Duodenal mucosa (tissue), 2 donors: Measurements from ENCODE around the gene EEF1AKMT2.
A peak's percentile ranks its signal among the peaks of the same experiment; 100 is the strongest.
"Not testable (repeated sequence)": the region's sequence is repeated elsewhere in the genome, so short reads cannot be mapped to it uniquely, and the experiment has no call there.

Experiments used
- H3K27ac ChIP-seq: one replicate; pipeline ENCODE4 v1.7.0; 2013; ENCODE audit warnings: low read depth, low read length
- H3K27me3 ChIP-seq, 2 donors: one replicate each; pipeline ENCODE4 v1.7.0; 2013; ENCODE audit warnings: low read length in 2 of 2, control low read depth in 1 of 2; ENCODE audit not compliant: insufficient read depth in 2 of 2, control insufficient read depth in 1 of 2
- H3K36me3 ChIP-seq, 2 donors: one replicate each; pipeline ENCODE4 v1.7.0; 2013; ENCODE audit warnings: low read length in 2 of 2, control low read depth in 1 of 2; ENCODE audit not compliant: insufficient read depth in 2 of 2, control insufficient read depth in 1 of 2
- H3K4me1 ChIP-seq, 2 donors: one replicate each; pipeline ENCODE4 v1.7.0; 2013; ENCODE audit warnings: low read length in 2 of 2, control low read depth in 1 of 2; ENCODE audit not compliant: insufficient read depth in 2 of 2, control insufficient read depth in 1 of 2
- H3K4me3 ChIP-seq, 2 donors: one replicate each; pipeline ENCODE4 v1.7.0; 2013; ENCODE audit warnings: low read length in 2 of 2, low read depth in 1 of 2
- H3K9ac ChIP-seq, 2 donors: one replicate each; pipeline ENCODE4 v1.7.0; 2013; ENCODE audit warnings: low read length in 2 of 2, low read depth in 1 of 2
- H3K9me3 ChIP-seq, 2 donors: one replicate each; pipeline ENCODE4 v1.7.0; 2013; ENCODE audit warnings: low read length in 2 of 2, control low read depth in 1 of 2; ENCODE audit not compliant: control insufficient read depth in 1 of 2

The EEF1AKMT2 gene

GRCh38 chr10:124791547-124792348 lies at the start of gene EEF1AKMT2:
Gene EEF1AKMT2, minus strand, starts transcription at chr10:124791887. Its CDS starts 54 bp downstream, at chr10:124791833.
- H3K4me3 ChIP-seq: peak within 1 kb of the TSS; percentile 83 to 97
- H3K9ac ChIP-seq: peak within 1 kb of the TSS; percentile 76 to 92
- H3K9me3 ChIP-seq: no peaks in the 10 kb centered on the region
- peak within 1 kb of the TSS; percentile 84 for H3K27ac ChIP-seq
- peaks cover 0 to 9% of the 10 kb centered on the region in 2 donors for H3K4me1 ChIP-seq
- H3K27me3 ChIP-seq: no peaks in the 10 kb centered on the region
- peaks cover 0 to 7% of the 10 kb centered on the region in 2 donors for H3K36me3 ChIP-seq

- H3K4me1 ChIP-seq: no peaks in the 10 kb centered on the region
- H3K27me3 ChIP-seq: no peaks in the 10 kb centered on the region
- H3K9ac ChIP-seq: no peak overlapping the region
- peaks cover 17 to 37% of the 10 kb centered on the region in 2 donors for H3K36me3 ChIP-seq
- no peaks in the 10 kb centered on the region for H3K9me3 ChIP-seq
- H3K4me3 ChIP-seq: no peak overlapping the region
- no peak overlapping the region for H3K27ac ChIP-seq
Measured at GRCh38 chr10:124837687-124838086, 46.0 kb upstream of the EEF1AKMT2 start.

- Histone ChIP-seq H3K27ac (no peak overlapping the region), H3K4me1 (no peaks in the 10 kb centered on the region), H3K9me3 (no peaks in the 10 kb centered on the region), H3K27me3 (no peaks in the 10 kb centered on the region), H3K4me3 (no peak overlapping the region), H3K36me3 (peaks cover 30 to 81% of the 10 kb centered on the region in 2 donors), H3K9ac (no peak overlapping the region)
Measured at GRCh38 chr10:124831116-124831515, 39.4 kb upstream of the EEF1AKMT2 start.

- Histone ChIP-seq H3K9ac (no peak overlapping the region), H3K36me3 (peaks cover 29 to 77% of the 10 kb centered on the region in 2 donors), H3K4me1 (no peaks in the 10 kb centered on the region), H3K4me3 (no peak overlapping the region), H3K27me3 (no peaks in the 10 kb centered on the region), H3K9me3 (no peaks in the 10 kb centered on the region), H3K27ac (no peak overlapping the region)
Measured at GRCh38 chr10:124830445-124830844, 38.8 kb upstream of the EEF1AKMT2 start.

GRCh38 chr10:124829447-124830115 lies 37.9 kb upstream of the EEF1AKMT2 start:
- no peak overlapping the region for H3K4me3 ChIP-seq
- no peaks in the 10 kb centered on the region for H3K9me3 ChIP-seq
- no peak overlapping the region for H3K9ac ChIP-seq
- no peaks in the 10 kb centered on the region for H3K4me1 ChIP-seq
- no peak overlapping the region for H3K27ac ChIP-seq
- peaks cover 21 to 72% of the 10 kb centered on the region in 2 donors for H3K36me3 ChIP-seq
- H3K27me3 ChIP-seq: no peaks in the 10 kb centered on the region

- no peak overlapping the region for H3K9ac ChIP-seq
- H3K4me3 ChIP-seq: no peak overlapping the region
- H3K4me1 ChIP-seq: no peaks in the 10 kb centered on the region
- H3K36me3 ChIP-seq: peaks cover 16 to 57% of the 10 kb centered on the region in 2 donors
- no peaks in the 10 kb centered on the region for H3K9me3 ChIP-seq
- no peak overlapping the region for H3K27ac ChIP-seq
- no peaks in the 10 kb centered on the region for H3K27me3 ChIP-seq
Measured at GRCh38 chr10:124827474-124827873, 35.8 kb upstream of the EEF1AKMT2 start.

GRCh38 chr10:124826262-124826661 lies 34.6 kb upstream of the EEF1AKMT2 start:
- no peak overlapping the region for H3K9ac ChIP-seq
- H3K36me3 ChIP-seq: peaks cover 19 to 53% of the 10 kb centered on the region in 2 donors
- no peak overlapping the region for H3K27ac ChIP-seq
- no peaks in the 10 kb centered on the region for H3K27me3 ChIP-seq
- no peak overlapping the region for H3K4me3 ChIP-seq
- no peaks in the 10 kb centered on the region for H3K9me3 ChIP-seq
- no peaks in the 10 kb centered on the region for H3K4me1 ChIP-seq

GRCh38 chr10:124825702-124826101 lies 34.0 kb upstream of the EEF1AKMT2 start:
- no peak overlapping the region for H3K27ac ChIP-seq
- peaks cover 16 to 51% of the 10 kb centered on the region in 2 donors for H3K36me3 ChIP-seq

GRCh38 chr10:124824932-124825331 lies 33.2 kb upstream of the EEF1AKMT2 start:
- peaks cover 12 to 46% of the 10 kb centered on the region in 2 donors for H3K36me3 ChIP-seq
- H3K4me3 ChIP-seq: not testable (repeated sequence)

More at GRCh38 chr10:124825702-124826101, 34.0 kb upstream of the EEF1AKMT2 start:
- Histone ChIP-seq H3K9me3 (no peaks in the 10 kb centered on the region), H3K27me3 (no peaks in the 10 kb centered on the region), H3K4me3 (no peak overlapping the region), H3K9ac (no peak overlapping the region), H3K4me1 (no peaks in the 10 kb centered on the region)

GRCh38 chr10:124824507-124824906 lies 32.8 kb upstream of the EEF1AKMT2 start:
- no peak overlapping the region for H3K4me3 ChIP-seq
- no peak overlapping the region for H3K9ac ChIP-seq
- peaks cover 9 to 42% of the 10 kb centered on the region in 2 donors for H3K36me3 ChIP-seq
- no peaks in the 10 kb centered on the region for H3K4me1 ChIP-seq
- H3K27me3 ChIP-seq: no peaks in the 10 kb centered on the region
- no peak overlapping the region for H3K27ac ChIP-seq
- no peaks in the 10 kb centered on the region for H3K9me3 ChIP-seq

More at GRCh38 chr10:124824932-124825331, 33.2 kb upstream of the EEF1AKMT2 start:
- H3K27ac ChIP-seq, H3K9me3 ChIP-seq, H3K27me3 ChIP-seq, H3K4me1 ChIP-seq, H3K9ac ChIP-seq: not testable (repeated sequence)
